ENCODE results near the gene SCRN3.
"Not testable (repeated sequence)": the region's sequence is repeated elsewhere in the genome, so short reads cannot be mapped to it uniquely, and the experiment has no call there.

Gene SCRN3

DNA sequence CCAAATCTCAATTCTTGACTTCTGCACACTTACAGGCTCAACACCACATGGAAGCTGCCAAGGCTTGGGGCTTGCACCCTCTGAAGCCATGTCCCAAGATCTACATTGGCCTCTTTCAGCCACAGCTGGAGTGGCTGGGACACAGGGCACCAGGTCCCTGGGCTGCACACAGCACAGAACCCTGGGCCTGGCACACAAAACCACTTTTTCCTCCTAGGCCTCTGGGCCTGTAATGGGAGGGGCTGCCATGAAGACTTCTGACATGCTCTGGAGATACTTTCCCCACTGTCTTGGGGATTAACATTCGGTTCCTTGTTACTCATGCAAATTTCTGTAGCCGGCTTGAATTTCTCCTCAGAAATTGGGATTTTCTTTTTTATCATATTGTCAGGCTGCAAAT is 30.9 kb upstream of the SCRN3 start:
- no peak for DNase-seq (ENCODE audit: low spot score)
- H3K27ac ChIP-seq, result no peak overlapping the region
- H3K4me3 ChIP-seq, result no peak overlapping the region
- no peak for TF ChIP-seq CTCF (IDR thresholded peaks at IDR 0.05)

- no peak for TF ChIP-seq CTCF (IDR thresholded peaks at IDR 0.05)
- Histone ChIP-seq H3K27ac (no peak overlapping the region), H3K4me3 (no peak overlapping the region)
- no peak for DNase-seq (ENCODE audit: low spot score)
Observed at GRCh38 chr2:174365571-174365970, 30.0 kb upstream of the SCRN3 start.

- no peak overlapping the region for H3K4me3 ChIP-seq
- no peak for TF ChIP-seq CTCF (IDR thresholded peaks at IDR 0.05)
- DNase-seq (ENCODE audit: low spot score), result no peak
- no peak overlapping the region for H3K27ac ChIP-seq
Observed at GRCh38 chr2:174368691-174369090, 26.8 kb upstream of the SCRN3 start.

DNA sequence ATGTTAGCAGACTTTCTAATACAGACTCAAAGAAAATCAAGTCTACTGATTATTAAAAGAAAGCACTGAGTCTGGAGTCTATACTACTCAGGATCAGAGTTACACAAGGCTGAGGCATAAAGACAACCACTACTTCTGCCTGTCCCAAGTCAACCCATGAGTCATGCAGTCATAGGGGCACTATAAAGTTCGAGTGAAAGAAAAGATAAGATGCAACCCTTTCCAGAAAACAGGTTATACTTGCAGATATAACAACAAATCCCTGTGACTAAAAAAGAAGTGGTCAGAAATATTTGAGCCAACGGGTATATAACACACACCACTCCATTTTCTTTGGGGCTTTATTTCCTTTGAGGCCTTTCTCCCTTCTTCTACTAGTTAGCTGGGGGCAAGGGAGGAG is 18.6 kb upstream of the SCRN3 start:
- TF ChIP-seq CTCF (IDR thresholded peaks at IDR 0.05), result no peak
- Histone ChIP-seq H3K27ac (no peak overlapping the region), H3K4me3 (no peak overlapping the region)
- no peak for DNase-seq (ENCODE audit: low spot score)

DNA sequence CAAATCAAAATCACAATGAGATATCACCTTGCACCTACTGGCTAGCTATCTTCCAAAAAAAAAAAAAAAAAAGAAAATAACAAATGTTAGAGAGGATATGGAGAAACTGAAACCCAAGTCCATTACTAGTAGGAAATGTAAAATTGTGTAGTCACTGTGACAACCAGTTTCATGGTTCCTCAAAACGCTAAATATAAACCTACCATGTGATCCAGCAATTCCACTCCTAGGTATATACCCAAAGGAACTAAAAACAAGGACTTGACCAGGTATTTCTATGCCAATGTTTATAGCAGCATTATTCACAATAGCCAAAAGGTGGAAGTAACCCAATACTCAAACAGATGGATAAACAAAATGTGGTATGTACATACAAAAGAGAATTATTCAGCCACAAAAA is 11.7 kb upstream of the SCRN3 start:
- H3K4me3 ChIP-seq, result no peak overlapping the region
- DNase-seq (ENCODE audit: low spot score), result no peak
- H3K27ac ChIP-seq, result no peak overlapping the region
- no peak for TF ChIP-seq CTCF (IDR thresholded peaks at IDR 0.05)

DNA sequence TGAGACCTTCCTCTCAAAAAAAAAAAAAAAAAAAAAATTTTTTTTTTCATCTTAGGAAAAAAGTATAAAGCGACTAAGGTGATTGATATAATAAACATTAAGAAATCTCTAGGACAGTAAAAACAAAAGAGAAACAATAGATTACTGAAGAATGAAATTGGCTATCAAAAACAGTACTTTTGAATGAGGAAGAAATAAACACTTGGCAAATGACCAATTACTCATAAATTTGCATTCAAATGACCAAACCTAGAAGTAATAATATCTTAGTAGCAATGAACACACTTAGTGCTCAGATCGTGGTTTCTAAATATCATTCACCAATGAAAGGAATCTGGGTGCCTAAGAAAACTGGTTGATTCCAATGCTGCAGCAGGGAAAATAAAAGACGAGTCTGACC is 10.3 kb upstream of the SCRN3 start:
- H3K27ac ChIP-seq, result no peak overlapping the region
- no peak overlapping the region for H3K4me3 ChIP-seq
- no peak for DNase-seq (ENCODE audit: low spot score)
- no peak for TF ChIP-seq CTCF (IDR thresholded peaks at IDR 0.05)

GRCh38 chr2:174388706-174389105 is 6.8 kb upstream of the SCRN3 start:
- H3K27ac ChIP-seq; H3K4me3 ChIP-seq; DNase-seq (ENCODE audit: low spot score): not testable (repeated sequence)

GRCh38 chr2:174389542-174389941 is 6.0 kb upstream of the SCRN3 start:
- no peak for DNase-seq (ENCODE audit: low spot score)
- Histone ChIP-seq H3K4me3 (no peak overlapping the region), H3K27ac (no peak overlapping the region)
- TF ChIP-seq CTCF (IDR thresholded peaks at IDR 0.05), result no peak

DNA sequence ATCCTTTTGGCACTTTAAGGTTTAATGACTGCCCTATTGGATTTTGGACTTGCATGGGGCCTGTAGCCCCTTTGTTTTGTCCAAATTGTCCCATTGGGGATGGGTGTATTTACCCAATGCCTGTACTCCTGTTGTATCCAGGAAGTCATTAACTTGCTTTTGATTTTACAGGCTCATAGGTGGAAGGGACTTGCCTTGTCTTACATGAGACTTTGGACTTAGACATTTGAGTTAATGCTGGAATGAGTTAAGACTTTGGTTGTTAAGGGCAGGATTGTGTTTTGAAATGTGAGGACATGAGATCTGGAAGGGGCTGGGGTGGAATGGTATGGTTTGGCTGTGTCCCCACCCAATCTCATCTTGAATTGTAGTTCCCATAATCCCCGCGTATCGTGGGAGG is 5.2 kb upstream of the SCRN3 start:
- not testable (repeated sequence) for DNase-seq (ENCODE audit: low spot score); H3K4me3 ChIP-seq; H3K27ac ChIP-seq
